ENCODE measurements around the gene CROCC2.

The CROCC2 gene

GRCh38 chr2:240947176-240947575 lies 41.0 kb downstream of the CROCC2 start:
- DNase-seq: no peak

GRCh38 chr2:240947607-240948006 lies 41.5 kb downstream of the CROCC2 start:
- no peak for DNase-seq

GRCh38 chr2:240948086-240948485 lies 42.0 kb downstream of the CROCC2 start:
- no peak for DNase-seq

- DNase-seq: no peak
Measured at GRCh38 chr2:240948905-240949790, 43.0 kb downstream of the CROCC2 start.

GRCh38 chr2:240949791-240950705 lies 43.9 kb downstream of the CROCC2 start:
- DNase-seq: no peak

- DNase-seq: no peak
Measured at GRCh38 chr2:240951045-240951594, 45.0 kb downstream of the CROCC2 start.

GRCh38 chr2:240952496-240953246 lies 46.5 kb downstream of the CROCC2 start:
- DNase-seq: no peak

GRCh38 chr2:240953426-240954410 lies 47.6 kb downstream of the CROCC2 start:
- no peak for DNase-seq

GRCh38 chr2:240954436-240955305 lies 48.5 kb downstream of the CROCC2 start:
- DNase-seq: no peak

- no peak for DNase-seq
Measured at GRCh38 chr2:240955306-240956170, 49.4 kb downstream of the CROCC2 start.

GRCh38 chr2:240956171-240956934 lies 50.2 kb downstream of the CROCC2 start:
- no peak for DNase-seq

GRCh38 chr2:240956935-240957655 lies 51.0 kb downstream of the CROCC2 start:
- DNase-seq: no peak

- no peak for DNase-seq
Measured at GRCh38 chr2:240957656-240958365, 51.7 kb downstream of the CROCC2 start.

GRCh38 chr2:240958366-240959213 lies 52.5 kb downstream of the CROCC2 start:
- DNase-seq: no peak

GRCh38 chr2:240959214-240959940 lies 53.2 kb downstream of the CROCC2 start:
- DNase-seq: no peak

GRCh38 chr2:240959941-240960308 lies 53.8 kb downstream of the CROCC2 start:
- no peak for DNase-seq

All from NCI-H1092 (cell line).